Stimulated activated memory B cell treated with anti-CD40 and anti-IgM and Interleukin-4, amounts not matched to agents 10 μg/mL and 1 μg/mL and 100 μg/mL, for 72 hours (primary cell): Measurements from ENCODE around the gene PLXNB3.

Source experiments
- ATAC-seq: fragments of 150-1000 bp; cut with Tn5 transposase; 2 replicates; pipeline ENCODE4 v1.10.0; 2021
- H3K27ac Mint-ChIP-seq: one replicate; pipeline ENCODE4 v1.8.0; 2022; ENCODE audit warnings: mild to moderate bottlenecking, mixed read lengths
- H3K27me3 Mint-ChIP-seq: one replicate; pipeline ENCODE4 v1.8.0; 2022; ENCODE audit warnings: mixed read lengths
- H3K36me3 Mint-ChIP-seq: one replicate; pipeline ENCODE4 v1.8.0; 2022; ENCODE audit warnings: mixed read lengths
- H3K4me1 Mint-ChIP-seq: one replicate; pipeline ENCODE4 v1.8.0; 2022; ENCODE audit warnings: mixed read lengths
- H3K4me3 Mint-ChIP-seq: one replicate; pipeline ENCODE4 v1.8.0; 2022; ENCODE audit warnings: mild to moderate bottlenecking, moderate library complexity, mixed read lengths
- H3K9me3 Mint-ChIP-seq: one replicate; pipeline ENCODE4 v1.8.0; 2022; ENCODE audit warnings: mixed read lengths

PLXNB3 gene

DNA sequence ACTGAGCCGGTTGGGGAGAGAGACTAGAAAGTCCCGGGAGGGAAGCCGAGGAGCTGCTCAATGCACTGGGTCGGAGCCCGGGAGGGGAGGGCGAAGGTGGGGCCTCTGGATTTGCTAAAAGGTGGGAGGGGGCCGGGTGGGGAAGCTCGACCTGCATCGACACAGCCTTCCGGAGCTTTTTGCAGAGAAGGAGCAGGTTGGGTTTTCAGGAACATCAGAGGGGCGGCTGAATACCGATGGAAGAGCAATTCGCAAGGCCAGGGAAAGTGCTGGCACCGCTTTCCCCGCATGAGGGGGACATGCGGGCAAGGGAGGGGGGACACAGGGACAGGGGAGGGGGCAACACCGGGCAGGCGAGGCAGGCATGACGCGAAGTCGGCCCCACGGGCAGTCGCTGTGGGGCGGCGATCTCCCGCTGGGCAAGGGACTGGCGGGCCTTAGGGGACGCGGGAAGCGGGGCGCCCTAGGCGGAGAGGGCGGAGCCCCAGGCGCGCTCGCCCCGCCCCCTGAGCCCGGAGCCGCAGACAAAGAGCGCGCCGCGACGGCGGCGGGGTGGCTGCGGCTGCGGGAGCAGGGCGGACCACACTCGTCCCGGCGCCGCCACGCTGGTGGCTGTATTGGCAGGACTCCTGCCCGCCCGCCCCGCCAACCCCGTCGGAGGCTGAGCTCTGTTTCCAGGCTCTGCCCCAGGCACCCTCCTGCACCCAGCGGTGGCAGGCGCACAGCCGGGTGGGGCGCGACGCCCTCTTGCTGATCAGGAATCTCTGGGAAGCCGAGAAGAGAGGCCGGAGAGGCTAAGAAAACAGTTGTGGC lies 54.7 kb downstream of the PLXNB3 start:
- Mint-ChIP-seq H3K27me3 (peaks cover 49% of the 10 kb centered on the region), H3K4me1 (peaks cover 29% of the 10 kb centered on the region), H3K27ac (no peak overlapping the region), H3K36me3 (no peaks in the 10 kb centered on the region), H3K4me3 (peak overlapping the region; percentile 7), H3K9me3 (no peaks in the 10 kb centered on the region)
- ATAC-seq: peak; percentile 66

DNA sequence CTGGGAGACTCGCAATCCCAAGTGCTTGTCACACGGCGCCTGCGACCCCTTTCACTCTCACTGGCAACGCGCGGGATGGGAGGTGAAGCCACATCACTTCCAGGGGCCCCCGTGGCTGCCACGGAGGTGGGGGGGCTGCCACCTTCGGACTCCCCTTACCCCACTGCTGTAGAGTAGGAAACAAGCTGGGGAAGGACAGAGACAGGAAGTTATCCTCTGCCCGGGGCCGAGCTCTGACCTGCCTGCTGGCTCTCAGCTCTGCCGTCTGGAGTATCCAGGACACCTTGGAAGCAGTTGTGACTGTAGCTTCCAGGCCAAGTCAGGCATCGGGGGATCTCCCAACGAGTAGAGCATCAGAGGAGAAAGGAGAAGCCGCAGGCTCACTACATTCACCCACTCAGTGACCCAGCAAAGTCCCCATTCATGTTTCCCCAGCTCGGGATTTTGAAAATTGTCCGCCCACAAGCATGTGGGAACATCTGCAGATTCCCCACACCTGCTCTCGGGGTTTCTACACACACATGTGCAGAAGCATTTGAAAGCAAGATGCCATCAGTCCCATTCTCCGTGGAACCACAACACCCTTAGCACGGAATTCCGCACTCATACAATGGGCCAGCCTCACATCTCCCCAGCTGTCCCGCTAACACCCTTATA lies 55.5 kb downstream of the PLXNB3 start:
- Mint-ChIP-seq H3K27me3 (peaks cover 54% of the 10 kb centered on the region), H3K36me3 (no peaks in the 10 kb centered on the region), H3K27ac (no peak overlapping the region), H3K9me3 (no peaks in the 10 kb centered on the region), H3K4me3 (no peak overlapping the region), H3K4me1 (peaks cover 29% of the 10 kb centered on the region)
- ATAC-seq: no peak

DNA sequence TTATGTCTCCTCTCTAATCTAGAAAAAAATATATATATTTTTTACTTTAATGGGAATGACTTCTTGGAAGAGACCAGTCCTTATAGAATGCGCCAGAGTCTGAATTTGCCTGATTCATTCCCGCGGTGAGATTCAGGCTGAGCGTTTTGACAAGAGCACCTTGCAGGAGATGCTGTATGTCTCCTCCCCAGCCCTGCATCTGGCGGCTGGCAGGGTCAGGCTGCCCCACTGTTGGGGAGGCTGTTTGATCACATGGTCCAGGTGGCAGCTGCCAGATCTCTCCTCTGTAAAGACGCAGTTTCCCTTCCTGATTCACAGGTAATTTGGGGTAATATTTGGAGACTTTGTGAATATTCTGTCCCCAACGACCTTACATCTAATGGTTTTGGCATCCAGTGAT lies 56.6 kb downstream of the PLXNB3 start:
- Mint-ChIP-seq H3K9me3 (no peaks in the 10 kb centered on the region), H3K27me3 (peaks cover 46% of the 10 kb centered on the region), H3K27ac (no peak overlapping the region), H3K4me3 (no peak overlapping the region), H3K36me3 (no peaks in the 10 kb centered on the region), H3K4me1 (peaks cover 20% of the 10 kb centered on the region)
- no peak for ATAC-seq

DNA sequence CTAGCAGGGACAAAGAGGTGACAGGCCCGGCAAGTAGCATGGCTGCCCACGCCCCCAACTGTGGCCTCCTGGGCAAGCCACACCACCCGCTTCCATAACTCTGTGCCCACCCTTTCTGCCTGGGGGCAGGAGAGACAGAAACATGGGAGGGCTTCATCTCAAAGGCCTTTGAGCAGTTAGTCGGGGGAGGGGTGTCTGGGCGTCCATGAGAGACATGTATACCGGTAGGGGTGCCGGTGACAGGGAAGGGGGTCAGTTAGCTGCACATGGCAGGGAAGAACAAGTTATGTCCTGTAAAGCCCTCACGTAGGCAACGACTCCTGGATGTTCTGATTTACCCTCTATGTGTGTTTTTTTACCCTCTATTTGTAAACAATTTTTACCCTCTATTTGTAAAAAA lies 57.0 kb downstream of the PLXNB3 start:
- peaks cover 20% of the 10 kb centered on the region for H3K4me1 Mint-ChIP-seq
- no peak for ATAC-seq
- peaks cover 46% of the 10 kb centered on the region for H3K27me3 Mint-ChIP-seq
- H3K4me3 Mint-ChIP-seq: no peak overlapping the region
- H3K9me3 Mint-ChIP-seq: no peaks in the 10 kb centered on the region
- no peak overlapping the region for H3K27ac Mint-ChIP-seq
- H3K36me3 Mint-ChIP-seq: no peaks in the 10 kb centered on the region

DNA sequence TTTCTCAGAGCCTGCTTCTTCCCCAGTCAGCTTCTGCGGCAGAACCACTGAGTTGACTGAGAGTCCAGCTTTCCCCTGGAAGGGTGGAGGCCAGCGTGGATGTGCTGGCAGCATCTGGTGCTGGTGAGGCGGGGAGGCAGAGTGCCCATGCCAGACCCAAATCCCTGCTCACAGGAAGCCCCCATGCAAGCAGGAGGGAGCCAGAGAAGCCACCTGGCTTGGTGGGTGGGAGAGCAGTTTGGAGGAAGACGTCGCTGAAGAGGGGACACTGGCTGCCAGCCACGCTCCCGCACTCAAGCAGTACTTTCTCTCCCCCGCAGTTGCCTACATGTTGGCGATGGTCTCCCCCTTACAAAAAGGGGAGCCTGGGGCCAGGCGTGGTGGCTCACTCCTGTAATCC lies 60.3 kb downstream of the PLXNB3 start:
- H3K27ac Mint-ChIP-seq: no peak overlapping the region
- peaks cover 44% of the 10 kb centered on the region for H3K27me3 Mint-ChIP-seq
- H3K4me3 Mint-ChIP-seq: no peak overlapping the region
- no peak for ATAC-seq
- H3K36me3 Mint-ChIP-seq: no peaks in the 10 kb centered on the region
- peaks cover 11% of the 10 kb centered on the region for H3K4me1 Mint-ChIP-seq
- no peaks in the 10 kb centered on the region for H3K9me3 Mint-ChIP-seq

DNA sequence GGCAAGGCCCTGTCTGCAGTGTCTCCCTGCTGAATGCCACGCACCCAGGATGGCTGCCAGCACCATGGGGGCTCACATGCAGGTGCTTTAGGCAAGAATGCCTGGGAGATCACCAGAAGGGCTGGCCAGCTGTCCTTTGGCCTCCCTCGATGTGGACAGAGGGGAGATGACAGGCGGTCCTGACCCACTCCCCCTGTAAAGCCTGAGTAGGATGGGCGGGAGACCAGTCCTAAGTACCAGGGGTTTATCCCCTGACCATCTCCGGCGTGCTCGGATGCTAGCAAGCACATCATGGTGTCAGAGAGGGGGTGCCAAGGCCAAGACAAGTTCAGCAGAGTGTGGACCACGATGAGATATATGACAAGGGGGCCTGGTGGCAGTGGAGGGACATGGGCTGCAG lies 61.0 kb downstream of the PLXNB3 start:
- Mint-ChIP-seq H3K36me3 (no peaks in the 10 kb centered on the region), H3K4me1 (peaks cover 11% of the 10 kb centered on the region), H3K9me3 (no peaks in the 10 kb centered on the region), H3K27me3 (peaks cover 47% of the 10 kb centered on the region), H3K4me3 (no peak overlapping the region), H3K27ac (no peak overlapping the region)
- no peak for ATAC-seq
